Activated T-cell treated with anti-CD3 and anti-CD28 coated beads, Interleukin-2, amount 50 U/mL, for 48 hours (primary cell): ENCODE data around the gene FGR.
"Not testable (repeated sequence)": the region's sequence is repeated elsewhere in the genome, so short reads cannot be mapped to it uniquely, and the experiment has no call there.

Experiments used
- DNase-seq, 2 experiments: peaks; one replicate each; pipeline ENCODE4 v3.0.0-alpha.2; 2020

The FGR gene

DNA sequence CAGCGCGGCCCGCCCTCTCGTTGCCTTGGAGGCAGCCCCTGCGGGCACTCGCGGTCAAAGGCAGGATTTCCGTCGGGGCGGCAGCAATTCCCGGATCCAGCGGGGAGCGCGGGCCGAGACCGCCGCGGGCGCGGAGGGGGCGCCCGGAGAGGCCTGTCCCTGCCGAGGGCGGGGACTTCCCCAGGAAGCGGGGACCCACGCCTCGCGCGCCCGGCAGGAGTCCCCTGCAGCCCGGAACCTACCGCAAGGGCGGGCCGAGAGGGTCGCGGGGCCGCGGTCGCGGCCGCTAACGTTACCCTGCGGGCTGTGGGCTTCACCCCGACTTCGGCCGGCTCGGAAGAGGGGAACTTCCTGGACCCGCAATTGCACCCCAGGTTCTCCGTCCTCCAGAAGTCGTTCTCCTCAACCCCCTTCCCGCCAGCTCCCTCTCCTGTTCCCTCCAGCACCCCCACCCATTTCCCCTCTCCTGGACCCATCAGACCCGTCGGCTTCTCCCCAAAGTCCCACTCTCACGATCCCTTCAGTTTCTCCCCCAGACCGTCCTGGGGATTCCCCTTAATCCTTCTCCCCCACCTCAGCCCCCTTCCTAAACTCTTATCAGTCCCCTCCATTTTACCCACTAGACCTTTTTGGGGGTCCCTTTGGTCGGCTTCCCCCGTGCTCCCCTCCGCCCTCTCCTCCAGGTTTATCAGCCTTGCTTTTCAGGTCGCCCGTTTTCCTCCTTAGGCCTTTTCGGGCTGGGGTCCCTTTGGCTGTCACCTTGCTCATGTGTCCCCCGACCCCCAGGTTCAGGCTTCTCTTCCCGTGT is 604 bp downstream of the FGR start:
- DNase-seq: peak; percentile 53 to 60

- DNase-seq: no peak
Observed at GRCh38 chr1:27633640-27634176, 1.3 kb downstream of the FGR start.

DNA sequence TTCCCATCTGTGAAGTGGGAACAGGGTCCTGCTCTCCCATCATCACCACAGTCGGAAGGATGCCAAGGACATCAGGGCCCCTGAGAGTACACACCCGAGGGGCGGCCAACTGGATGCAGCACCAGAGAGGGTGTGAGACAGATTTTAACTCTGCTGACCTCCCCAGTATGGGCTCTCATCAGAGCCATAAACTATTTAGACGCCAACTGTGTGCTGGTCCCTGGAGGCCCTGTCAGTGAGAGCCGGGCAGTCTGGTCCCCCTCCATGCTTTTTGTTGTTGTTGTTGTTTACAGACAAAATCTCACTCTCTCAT is 1.7 kb downstream of the FGR start:
- no peak for DNase-seq

DNA sequence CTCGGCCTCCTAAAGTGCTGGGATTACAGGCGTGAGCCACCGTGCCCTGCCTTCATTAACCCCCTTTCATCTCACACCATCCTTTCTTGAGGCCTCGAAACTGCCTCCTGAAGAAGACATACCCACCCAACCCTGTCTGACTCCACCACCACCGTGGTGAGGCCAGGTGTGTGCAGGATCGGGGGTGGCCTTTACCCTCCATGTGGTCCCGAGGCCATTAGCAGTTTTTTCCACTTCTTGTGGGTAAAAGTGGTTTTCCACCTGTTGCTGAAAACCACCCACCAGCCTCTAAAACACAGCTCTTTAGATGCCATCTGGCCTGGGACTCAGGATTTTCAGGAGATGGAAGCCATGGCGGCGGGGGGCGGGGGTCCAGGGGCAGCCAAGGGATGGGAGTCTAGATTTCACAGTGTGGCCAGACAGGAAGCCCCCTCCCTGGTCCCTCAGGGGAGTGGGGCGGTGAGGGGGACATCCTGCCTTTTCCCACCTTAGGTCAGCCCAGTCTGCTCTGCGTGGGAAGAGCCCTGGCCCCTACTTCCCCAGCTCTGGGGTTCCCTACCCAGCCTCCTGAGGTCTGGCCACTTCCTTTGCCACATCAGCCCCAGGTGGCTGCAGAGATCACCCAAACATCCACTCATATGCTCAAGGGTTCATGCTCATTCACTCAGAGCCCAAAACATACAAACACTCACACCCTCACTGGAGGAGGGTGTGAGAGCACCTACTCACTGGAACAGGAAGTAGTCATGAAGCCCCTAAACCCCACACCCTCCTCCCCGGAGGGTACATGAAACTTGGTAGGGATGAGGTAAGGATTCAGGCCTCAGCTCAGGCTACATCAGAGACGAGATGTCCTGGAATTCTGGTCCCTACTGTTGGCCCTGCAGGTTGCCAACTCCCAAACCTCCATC is 2.3 kb downstream of the FGR start:
- peak; percentile 71 to 79 for DNase-seq

- no peak for DNase-seq
Observed at GRCh38 chr1:27630859-27631491, 4.0 kb downstream of the FGR start.

DNA sequence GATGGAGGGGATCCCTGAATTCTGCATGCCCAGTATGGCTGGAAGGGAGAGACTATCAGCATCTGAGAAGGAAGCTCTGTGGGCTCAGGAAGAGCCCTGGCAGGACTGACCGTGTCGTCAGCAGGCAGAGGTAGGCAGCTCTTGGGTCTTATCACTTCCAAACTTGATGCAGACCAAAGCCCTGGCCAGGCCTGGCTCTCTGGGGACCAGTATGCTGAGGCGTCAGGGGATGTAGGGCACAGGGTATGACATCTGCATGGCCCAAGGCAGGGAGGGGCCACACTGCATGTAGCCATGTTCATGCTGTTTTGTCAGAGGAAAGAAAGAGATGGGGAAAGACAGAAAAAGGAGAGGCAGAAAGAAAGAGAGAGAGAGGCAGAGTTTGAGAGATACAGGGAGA is 6.3 kb downstream of the FGR start:
- no peak for DNase-seq

DNA sequence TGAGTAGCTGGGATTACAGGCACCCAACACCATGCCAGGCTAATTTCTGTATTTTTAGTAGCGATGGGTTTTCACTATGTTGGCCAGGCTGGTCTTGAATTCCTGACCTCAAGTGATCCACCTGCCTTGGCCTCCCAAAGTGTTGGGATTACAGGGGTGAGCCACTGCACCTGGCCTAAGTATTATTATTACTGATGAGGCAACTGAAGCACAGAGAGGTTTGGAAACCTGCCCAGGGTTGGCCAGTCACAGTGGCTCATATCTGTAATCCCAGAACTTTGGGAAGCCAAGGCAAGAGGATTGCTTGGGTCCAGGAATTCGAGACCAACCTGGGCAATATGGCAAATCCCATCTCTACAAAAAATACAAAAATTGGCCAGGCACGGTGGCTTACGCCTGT is 7.3 kb downstream of the FGR start:
- DNase-seq: not testable (repeated sequence)

DNA sequence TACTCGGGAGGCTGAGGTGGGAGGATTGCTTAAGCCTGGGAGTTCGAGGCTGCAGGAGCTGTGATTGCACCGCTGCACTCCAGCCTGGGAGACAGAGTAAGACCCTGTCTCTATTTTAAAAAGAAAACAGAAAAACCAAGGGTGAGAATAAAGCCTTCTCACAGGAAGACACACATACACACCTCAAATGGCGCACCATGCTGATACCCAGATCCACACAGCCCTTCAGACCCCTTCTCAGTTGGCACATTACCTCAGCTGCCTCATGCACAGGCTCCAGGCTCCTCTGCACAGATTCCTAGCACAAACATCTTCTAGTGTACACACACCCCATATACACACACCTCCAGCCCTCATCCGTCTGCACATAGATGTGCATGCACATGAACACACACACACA is 7.9 kb downstream of the FGR start:
- DNase-seq: no peak

DNA sequence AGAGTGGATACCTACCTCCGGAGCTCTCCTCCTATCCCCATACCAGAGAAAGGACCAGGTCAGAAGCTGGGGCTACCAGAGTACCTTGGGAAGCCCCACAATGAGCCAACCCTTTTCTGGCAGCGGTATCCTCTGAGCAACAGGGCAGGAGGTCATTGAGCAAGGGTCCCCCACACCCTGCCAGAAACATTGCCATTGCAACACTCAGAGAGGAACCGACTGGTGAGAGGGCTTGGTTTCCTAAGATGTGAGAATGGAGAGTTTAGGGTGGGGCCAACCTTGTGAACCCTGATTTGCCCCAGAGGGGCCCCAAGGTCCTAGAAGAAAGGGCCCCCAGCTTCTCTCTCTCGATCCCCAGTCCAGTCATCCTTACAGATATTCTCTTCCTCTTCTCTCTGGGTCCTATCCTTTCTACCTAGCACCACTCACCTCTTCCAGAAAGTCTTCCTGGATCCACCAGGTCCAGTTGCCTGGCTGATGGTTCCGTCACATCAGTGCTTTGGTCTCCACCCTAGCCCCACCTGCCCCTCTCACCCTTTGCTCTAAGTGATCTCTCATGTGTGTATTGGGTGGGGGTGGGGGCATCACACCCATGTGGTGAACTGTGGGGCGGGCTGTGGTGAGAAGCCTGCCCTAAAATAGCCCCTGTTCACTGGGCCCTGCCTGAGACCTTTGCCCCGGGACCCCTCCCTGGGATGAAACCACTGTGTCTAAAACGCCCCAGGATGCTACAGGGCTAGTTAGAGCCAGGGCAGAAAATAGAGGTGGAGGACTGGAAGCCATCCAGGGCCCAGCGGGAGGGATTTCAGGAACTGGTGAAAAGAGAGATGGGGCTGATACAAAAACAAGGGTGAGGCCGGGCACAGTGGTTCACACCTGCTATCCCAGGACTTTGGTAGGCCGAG is 8.7 kb downstream of the FGR start:
- DNase-seq: no peak

GRCh38 chr1:27624467-27625178 is 10.4 kb downstream of the FGR start:
- no peak for DNase-seq

DNA sequence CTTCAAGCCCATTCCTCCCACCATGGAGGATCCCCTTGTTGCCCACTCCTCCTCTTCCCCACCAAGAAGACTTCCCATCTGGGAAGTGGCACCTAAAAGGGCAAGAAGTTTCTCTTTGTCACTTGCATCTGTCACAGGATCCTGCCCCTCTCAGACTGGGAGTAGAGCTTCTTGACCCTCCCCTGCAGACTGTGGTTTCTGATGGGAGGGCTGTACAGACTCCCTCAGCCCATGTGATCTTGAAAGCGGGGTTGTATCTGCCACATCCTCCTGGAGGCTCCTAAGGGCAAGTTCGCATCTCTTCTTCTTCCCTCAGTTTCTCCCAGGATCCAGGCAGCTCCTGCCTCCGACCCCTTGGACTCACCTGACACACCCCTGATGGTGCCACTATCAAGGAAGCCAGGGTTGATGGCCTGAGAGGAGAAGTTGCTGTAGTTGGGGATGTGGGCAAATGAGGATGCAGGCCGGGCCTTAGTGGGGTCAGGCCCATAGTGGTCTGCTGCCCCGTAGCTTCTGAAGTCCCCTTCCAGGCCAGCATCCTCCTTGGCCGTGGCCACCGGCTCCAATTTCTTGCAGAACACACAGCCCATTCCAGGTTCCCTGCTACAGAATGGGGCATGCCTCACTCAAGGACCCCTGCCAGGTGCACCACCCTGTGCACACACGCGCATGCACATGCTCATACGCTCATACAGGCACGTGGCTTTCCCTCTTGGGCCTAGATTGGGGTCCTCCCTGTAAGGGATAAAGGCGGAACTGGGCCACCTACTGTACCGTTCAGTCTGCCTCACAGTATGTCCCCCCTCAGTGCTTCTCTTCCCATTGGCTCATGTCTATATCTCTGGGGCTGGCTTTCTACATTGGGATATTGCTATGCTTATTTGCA is 11.4 kb downstream of the FGR start:
- no peak for DNase-seq

DNA sequence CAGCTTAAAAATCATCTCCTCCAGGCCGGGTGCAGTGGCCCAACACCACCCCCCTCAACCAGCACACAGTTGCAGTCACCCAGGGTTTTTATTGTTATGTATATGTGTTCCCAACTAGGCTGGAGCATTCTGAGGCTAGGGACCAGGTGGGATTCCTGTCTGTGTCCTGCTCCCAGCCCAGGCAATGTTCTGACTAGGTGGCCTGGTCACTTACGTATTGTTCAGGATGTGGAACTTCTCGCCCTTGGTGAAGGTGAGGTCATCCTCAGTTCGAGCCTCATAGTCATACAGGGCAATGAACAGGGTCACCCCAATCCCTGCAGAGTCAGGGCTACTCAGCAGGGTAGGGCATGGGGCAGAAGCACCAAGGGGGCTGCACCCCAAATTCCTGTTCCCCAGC is 12.2 kb downstream of the FGR start:
- DNase-seq: no peak

DNA sequence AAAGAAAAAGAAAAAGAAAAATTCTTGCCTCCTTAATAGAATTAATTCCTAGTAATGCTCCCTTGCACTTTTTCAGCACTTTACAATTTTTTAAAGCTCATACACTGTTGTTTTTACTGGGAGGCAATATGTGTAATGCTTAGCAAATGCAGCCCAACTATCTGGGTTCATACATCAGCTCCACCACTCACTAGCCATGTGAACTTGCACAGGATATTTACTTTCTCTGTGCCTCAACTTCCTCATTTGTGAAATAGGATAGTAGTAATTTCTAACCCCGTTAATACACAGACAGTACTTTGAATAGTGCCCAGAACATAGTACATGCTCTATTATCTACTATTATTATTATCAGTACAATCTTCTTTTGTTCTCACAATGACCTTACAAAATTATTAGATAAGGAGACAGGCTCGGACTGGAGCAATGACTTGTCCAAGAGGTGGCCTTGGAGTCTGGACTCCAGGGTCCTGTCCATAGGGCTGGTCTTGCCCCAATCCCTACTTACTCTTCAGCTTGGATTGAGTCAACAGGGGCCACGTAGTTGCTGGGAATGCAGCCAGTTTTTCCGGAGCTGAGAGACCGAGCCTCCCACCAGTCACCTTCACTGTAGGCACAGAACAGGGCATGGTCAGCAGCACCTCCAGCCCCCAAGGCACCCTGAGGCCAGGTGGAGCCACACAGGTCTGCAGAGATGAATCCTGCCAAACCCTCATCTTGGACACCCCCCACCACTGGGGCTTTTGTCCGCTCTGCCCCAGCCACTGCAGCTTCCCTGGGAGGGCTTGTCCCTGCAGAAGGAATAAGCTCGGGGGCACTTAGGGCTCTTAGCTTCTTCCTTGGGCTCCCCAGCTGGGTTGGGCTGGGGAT is 13.7 kb downstream of the FGR start:
- DNase-seq: no peak

- not testable (repeated sequence) for DNase-seq
Observed at GRCh38 chr1:27619782-27620438, 15.1 kb downstream of the FGR start.

- peak in 1 of 2 experiments; percentile 49 for DNase-seq
Observed at GRCh38 chr1:27618341-27619082, 16.5 kb downstream of the FGR start.

DNA sequence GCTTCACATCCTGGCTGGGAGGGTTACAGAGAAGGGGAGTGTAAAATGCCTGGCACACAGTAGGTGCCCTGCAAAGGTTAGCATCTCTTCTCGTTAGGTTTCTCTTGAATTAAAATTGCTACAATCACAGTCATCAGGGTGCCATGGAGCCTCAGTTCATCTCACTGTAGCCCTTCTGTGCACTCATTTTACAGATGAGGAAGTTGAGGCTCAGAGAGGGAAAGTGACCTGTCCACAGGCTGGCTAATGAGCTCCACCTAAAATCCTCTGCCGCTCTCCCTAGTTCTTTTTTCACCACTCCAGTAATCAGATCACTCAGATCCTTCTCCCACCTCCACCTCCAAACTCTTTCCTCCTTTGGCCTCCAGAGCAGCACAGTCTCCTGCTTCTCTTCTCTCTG is 17.6 kb downstream of the FGR start:
- DNase-seq: no peak

DNA sequence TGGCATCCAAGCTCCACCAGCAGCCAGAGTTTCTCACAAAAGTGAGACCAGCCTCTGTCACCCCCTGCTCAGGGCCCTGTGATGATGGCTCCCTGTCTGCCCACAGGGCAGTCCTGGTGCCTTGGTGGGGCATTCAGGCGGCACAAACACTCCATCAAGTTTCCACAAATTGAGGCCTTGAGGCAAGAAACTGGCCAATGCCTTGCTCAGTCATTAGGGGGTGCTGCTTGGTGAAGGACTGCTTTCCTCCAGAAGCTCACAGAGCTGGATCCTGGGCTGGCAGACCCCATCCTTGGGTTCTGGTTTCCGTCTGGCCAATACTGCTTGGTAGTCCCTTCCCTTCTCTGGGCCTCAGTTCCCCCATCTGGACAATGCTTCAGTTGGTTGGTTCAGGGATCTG is 18.5 kb downstream of the FGR start:
- no peak for DNase-seq
